Measurements from ENCODE around the gene SLC50A1. TPM values are rescaled to one million over a fixed set of nuclear protein-coding genes. Genes with fewer than 3 reads are reported as not detected.
A peak's percentile ranks its signal among the peaks of the same experiment; 100 is the strongest.

SLC50A1 gene
- total RNA-seq, 3 donors from 2014 or later: 38.7 to 95.8 (median 66.4) TPM

GRCh38 chr1:155092131-155092530, 43.5 kb upstream of the SLC50A1 start:
- no peaks in the 10 kb centered on the region for H3K9me3 ChIP-seq
- no peak overlapping the region for H3K4me3 ChIP-seq
- intact Hi-C loops (cut with DNase I, micrococcal nuclease): loop anchor here (2.0 to 5.0 kb wide), 2 partner anchors 75 to 77 kb away; no protein-coding TSS in a partner anchor
- DNase-seq (no peak), ATAC-seq (no peak)
- H3K4me1 ChIP-seq (ENCODE audit: low read depth): peaks cover 9% of the 10 kb centered on the region
- no peak for TF ChIP-seq CTCF (IDR thresholded peaks at IDR 0.05)
- H3K36me3 ChIP-seq (ENCODE audit: low read depth): no peaks in the 10 kb centered on the region

GRCh38 chr1:155092641-155093040, 43.0 kb upstream of the SLC50A1 start:
- H3K4me1 ChIP-seq (ENCODE audit: low read depth): peaks cover 9% of the 10 kb centered on the region
- no peak for DNase-seq
- no peaks in the 10 kb centered on the region for H3K36me3 ChIP-seq (ENCODE audit: low read depth)
- H3K9me3 ChIP-seq: no peaks in the 10 kb centered on the region
- H3K4me3 ChIP-seq: no peak overlapping the region
- TF ChIP-seq CTCF (IDR thresholded peaks at IDR 0.05): no peak
- no peak for ATAC-seq
- intact Hi-C loops (cut with DNase I, micrococcal nuclease): loop anchor here (2.0 to 5.0 kb wide), 2 partner anchors 75 to 76 kb away; no protein-coding TSS in a partner anchor

GRCh38 chr1:155093911-155094621, 41.6 kb upstream of the SLC50A1 start:
- intact Hi-C loops (cut with DNase I, micrococcal nuclease): loop anchor here (2.0 to 5.0 kb wide), 2 partner anchors 73 to 75 kb away; no protein-coding TSS in a partner anchor
- Histone ChIP-seq H3K9me3 (no peaks in the 10 kb centered on the region), H3K4me1 (ENCODE audit: low read depth) (peaks cover 9% of the 10 kb centered on the region), H3K4me3 (no peak overlapping the region), H3K36me3 (ENCODE audit: low read depth) (no peaks in the 10 kb centered on the region)
- ATAC-seq: peak; percentile 65
- peak in 1 of 3 donors; percentile 58 for DNase-seq
- TF ChIP-seq CTCF (IDR thresholded peaks at IDR 0.05): no peak

- no peak for DNase-seq
- no peak overlapping the region for H3K4me3 ChIP-seq
- intact Hi-C loops (cut with DNase I, micrococcal nuclease): loop anchor here in 1 of 2 donors (5.0 kb wide), 1 partner anchor 73 kb away; no protein-coding TSS in a partner anchor
- H3K36me3 ChIP-seq (ENCODE audit: low read depth): no peaks in the 10 kb centered on the region
- ATAC-seq: no peak
- peaks cover 9% of the 10 kb centered on the region for H3K4me1 ChIP-seq (ENCODE audit: low read depth)
- H3K9me3 ChIP-seq: no peaks in the 10 kb centered on the region
- TF ChIP-seq CTCF (IDR thresholded peaks at IDR 0.05): no peak
Measured at GRCh38 chr1:155094622-155094948, 41.1 kb upstream of the SLC50A1 start.

- no peaks in the 10 kb centered on the region for H3K36me3 ChIP-seq (ENCODE audit: low read depth)
- no peaks in the 10 kb centered on the region for H3K9me3 ChIP-seq
- peaks cover 13% of the 10 kb centered on the region for H3K4me1 ChIP-seq (ENCODE audit: low read depth)
- DNase-seq: no peak
- TF ChIP-seq CTCF (IDR thresholded peaks at IDR 0.05): no peak
- intact Hi-C loops (cut with DNase I, micrococcal nuclease): no loop called here
- peak; percentile 62 for ATAC-seq
- H3K4me3 ChIP-seq: no peak overlapping the region
Measured at GRCh38 chr1:155099331-155099730, 36.3 kb upstream of the SLC50A1 start.
